BLaER1 (cell line): ENCODE measurements around the gene FNDC10.
A peak's percentile ranks its signal among the peaks of the same experiment; 100 is the strongest.

Source experiments
- H3K27ac ChIP-seq: shearing (Covaris generic); formaldehyde crosslinking; 2 replicates; pipeline ENCODE4 v1.8.1; 2022
- H3K27me3 ChIP-seq: shearing (Covaris generic); formaldehyde crosslinking; 2 replicates; pipeline ENCODE4 v1.8.1; 2022
- H3K36me3 ChIP-seq: shearing (Covaris generic); formaldehyde crosslinking; 2 replicates; pipeline ENCODE4 v1.8.1; 2022
- H3K4me1 ChIP-seq: shearing (Covaris generic); formaldehyde crosslinking; 2 replicates; pipeline ENCODE4 v1.8.1; 2022
- H3K4me2 ChIP-seq: shearing (Covaris generic); formaldehyde crosslinking; 2 replicates; pipeline ENCODE4 v1.8.1; 2022
- H3K4me3 ChIP-seq: shearing (Covaris generic); formaldehyde crosslinking; 2 replicates; pipeline ENCODE4 v1.8.1; 2022
- H3K9ac ChIP-seq: shearing (Covaris generic); formaldehyde crosslinking; 2 replicates; pipeline ENCODE4 v1.8.1; 2022
- H3K9me3 ChIP-seq: shearing (Covaris generic); formaldehyde crosslinking; 2 replicates; pipeline ENCODE4 v1.8.1; 2022
- H4K20me1 ChIP-seq: shearing (Covaris generic); formaldehyde crosslinking; 2 replicates; pipeline ENCODE4 v1.8.1; 2022
- Cebpa-rat ChIP-seq: shearing (Covaris generic); IDR thresholded peaks from 2 replicates; pipeline ENCODE4 v1.8.1; 2022

Gene FNDC10

GRCh38 chr1:1605034-1605591, 5.2 kb upstream of the FNDC10 start:
- Histone ChIP-seq H3K4me2 (peak overlapping the region; percentile 2; the same call in 1 of the 2 replicates), H3K27me3 (peaks cover 22% of the 10 kb centered on the region), H3K9ac (no peak overlapping the region), H3K9me3 (no peaks in the 10 kb centered on the region), H3K4me1 (peaks cover 65% of the 10 kb centered on the region), H3K4me3 (no peak overlapping the region), H3K36me3 (no peaks in the 10 kb centered on the region), H3K27ac (no peak overlapping the region), H4K20me1 (no peaks in the 10 kb centered on the region)
- no peak for TF ChIP-seq Cebpa-rat

DNA sequence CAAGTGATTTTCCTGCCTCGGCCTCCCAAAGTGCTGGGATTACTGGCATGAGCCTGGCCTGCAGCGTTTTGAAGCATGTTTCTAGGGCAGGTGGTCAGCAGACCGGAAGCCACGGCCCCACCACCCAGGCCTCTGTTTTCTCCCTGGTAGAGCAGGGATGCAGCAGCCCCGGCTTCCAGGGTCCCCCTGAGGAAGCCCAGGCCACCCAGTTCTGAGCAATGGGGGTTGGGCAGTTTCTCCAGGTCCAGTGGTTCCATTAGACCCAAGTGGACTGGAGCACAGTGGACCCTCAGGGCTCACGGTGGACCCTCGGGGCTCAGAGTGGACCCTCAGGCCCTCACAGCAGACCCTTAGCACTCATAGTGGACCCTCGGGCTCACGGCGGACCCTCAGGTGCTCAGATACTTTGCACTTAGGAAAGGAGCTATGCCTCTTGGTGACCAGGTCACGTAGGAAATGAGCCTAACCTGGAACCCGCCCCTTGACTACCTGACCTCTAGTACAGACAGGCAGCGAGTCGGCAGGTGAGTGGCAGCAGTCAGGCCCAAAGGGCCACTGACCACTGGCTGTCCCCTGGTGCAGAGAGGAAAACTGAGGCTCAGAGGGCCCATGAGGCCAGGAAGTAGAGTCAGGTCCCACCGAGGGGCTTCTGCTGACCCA, 4.6 kb upstream of the FNDC10 start:
- H3K4me3 ChIP-seq, result no peak overlapping the region
- H3K4me1 ChIP-seq, result peaks cover 67% of the 10 kb centered on the region
- no peak for TF ChIP-seq Cebpa-rat
- no peak overlapping the region for H3K9ac ChIP-seq
- H4K20me1 ChIP-seq, result peaks cover under 1% of the 10 kb centered on the region; the same call in 1 of the 2 replicates
- H3K27me3 ChIP-seq, result peaks cover 27% of the 10 kb centered on the region
- peak overlapping the region; percentile 85 for H3K4me2 ChIP-seq
- no peak overlapping the region for H3K27ac ChIP-seq
- H3K36me3 ChIP-seq, result no peaks in the 10 kb centered on the region
- H3K9me3 ChIP-seq, result no peaks in the 10 kb centered on the region

GRCh38 chr1:1603671-1604373, 3.9 kb upstream of the FNDC10 start:
- Histone ChIP-seq H3K9ac (no peak overlapping the region; the same call in 1 of the 2 replicates), H3K4me2 (peak overlapping the region; percentile 85), H3K27ac (no peak overlapping the region), H3K4me3 (no peak overlapping the region), H3K9me3 (no peaks in the 10 kb centered on the region), H3K27me3 (peaks cover 34% of the 10 kb centered on the region), H3K4me1 (peaks cover 74% of the 10 kb centered on the region), H3K36me3 (no peaks in the 10 kb centered on the region), H4K20me1 (peaks cover 8% of the 10 kb centered on the region)
- TF ChIP-seq Cebpa-rat, result no peak

DNA sequence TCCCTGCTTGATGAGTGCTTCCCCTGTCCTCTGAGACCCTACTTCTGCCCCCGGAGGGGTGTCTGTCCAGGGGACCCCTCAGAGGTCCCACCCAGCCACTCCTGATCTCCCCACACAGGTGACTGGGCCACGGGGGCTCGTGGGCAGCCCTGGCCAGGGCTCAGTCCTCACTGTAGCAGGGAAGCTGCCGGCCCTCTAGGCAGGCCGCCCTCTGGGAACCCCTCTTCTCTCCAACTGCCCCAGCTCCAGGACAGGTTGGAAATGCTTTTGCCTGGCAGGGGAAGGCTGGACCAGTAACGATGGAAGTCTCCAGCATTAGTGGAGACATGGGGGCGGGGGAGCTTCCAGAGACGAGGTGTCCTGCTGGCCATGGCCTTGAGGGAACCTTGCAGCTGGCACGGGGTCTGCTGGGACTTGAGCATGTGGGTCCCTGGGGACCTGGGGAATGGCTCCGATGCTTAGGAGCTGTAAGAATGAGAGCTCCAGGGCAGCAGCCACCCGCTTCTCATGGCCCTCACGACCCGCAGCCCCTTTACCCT, 3.1 kb upstream of the FNDC10 start:
- peak overlapping the region; percentile 85 for H3K4me2 ChIP-seq
- H4K20me1 ChIP-seq, result peaks cover 15% of the 10 kb centered on the region
- H3K9me3 ChIP-seq, result no peaks in the 10 kb centered on the region
- peaks cover 42% of the 10 kb centered on the region for H3K27me3 ChIP-seq
- H3K36me3 ChIP-seq, result no peaks in the 10 kb centered on the region
- H3K9ac ChIP-seq, result no peak overlapping the region; the same call in 1 of the 2 replicates
- no peak overlapping the region for H3K27ac ChIP-seq
- H3K4me3 ChIP-seq, result no peak overlapping the region
- TF ChIP-seq Cebpa-rat, result no peak
- H3K4me1 ChIP-seq, result peaks cover 82% of the 10 kb centered on the region

DNA sequence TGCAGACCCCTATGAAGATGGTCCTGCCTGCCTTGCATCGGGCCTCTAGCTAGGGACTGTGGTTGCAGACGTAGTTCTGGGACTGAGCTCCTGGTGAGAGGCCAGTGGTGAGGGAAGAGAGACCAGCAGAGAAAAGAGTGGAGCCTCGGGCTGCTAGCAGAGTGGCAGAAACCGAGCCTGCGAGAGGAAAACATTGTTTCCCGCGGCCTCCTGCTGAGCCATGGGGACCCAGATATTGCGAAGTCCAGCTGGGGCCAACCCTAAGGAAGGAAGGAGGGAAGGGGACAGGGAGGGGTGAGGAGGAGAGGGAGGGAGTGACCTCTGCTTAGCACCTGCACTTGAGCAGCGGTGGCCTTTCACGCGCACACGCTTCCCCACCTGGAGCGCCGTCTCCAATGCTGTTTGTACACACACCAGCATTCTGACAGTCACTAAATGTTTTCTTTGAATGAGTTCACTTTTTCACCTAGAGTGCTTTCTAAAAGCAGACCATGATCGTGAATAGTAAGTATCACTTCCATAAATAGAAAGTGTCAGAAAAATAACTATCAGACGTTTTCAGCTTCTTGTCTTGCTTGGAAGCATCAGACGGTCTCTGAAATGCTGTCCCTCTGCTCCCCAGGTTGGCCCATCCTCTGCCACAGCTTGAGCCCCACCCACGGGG, 2.5 kb upstream of the FNDC10 start:
- peaks cover 43% of the 10 kb centered on the region for H3K27me3 ChIP-seq
- no peaks in the 10 kb centered on the region for H3K36me3 ChIP-seq
- H3K27ac ChIP-seq, result no peak overlapping the region
- H4K20me1 ChIP-seq, result peaks cover 21% of the 10 kb centered on the region
- H3K4me1 ChIP-seq, result peaks cover 85% of the 10 kb centered on the region
- H3K9me3 ChIP-seq, result no peaks in the 10 kb centered on the region
- no peak overlapping the region for H3K4me3 ChIP-seq
- TF ChIP-seq Cebpa-rat, result no peak
- H3K4me2 ChIP-seq, result peak overlapping the region; percentile 85
- H3K9ac ChIP-seq, result no peak overlapping the region

- no peak overlapping the region for H3K4me3 ChIP-seq
- H3K27ac ChIP-seq, result no peak overlapping the region
- no peaks in the 10 kb centered on the region for H3K9me3 ChIP-seq
- TF ChIP-seq Cebpa-rat, result no peak
- peaks cover 21% of the 10 kb centered on the region for H4K20me1 ChIP-seq
- peaks cover 47% of the 10 kb centered on the region for H3K27me3 ChIP-seq
- H3K4me2 ChIP-seq, result peak overlapping the region; percentile 85
- H3K36me3 ChIP-seq, result no peaks in the 10 kb centered on the region
- H3K4me1 ChIP-seq, result peaks cover 85% of the 10 kb centered on the region
- no peak overlapping the region for H3K9ac ChIP-seq
Observed at GRCh38 chr1:1601564-1602303, 1.8 kb upstream of the FNDC10 start.

DNA sequence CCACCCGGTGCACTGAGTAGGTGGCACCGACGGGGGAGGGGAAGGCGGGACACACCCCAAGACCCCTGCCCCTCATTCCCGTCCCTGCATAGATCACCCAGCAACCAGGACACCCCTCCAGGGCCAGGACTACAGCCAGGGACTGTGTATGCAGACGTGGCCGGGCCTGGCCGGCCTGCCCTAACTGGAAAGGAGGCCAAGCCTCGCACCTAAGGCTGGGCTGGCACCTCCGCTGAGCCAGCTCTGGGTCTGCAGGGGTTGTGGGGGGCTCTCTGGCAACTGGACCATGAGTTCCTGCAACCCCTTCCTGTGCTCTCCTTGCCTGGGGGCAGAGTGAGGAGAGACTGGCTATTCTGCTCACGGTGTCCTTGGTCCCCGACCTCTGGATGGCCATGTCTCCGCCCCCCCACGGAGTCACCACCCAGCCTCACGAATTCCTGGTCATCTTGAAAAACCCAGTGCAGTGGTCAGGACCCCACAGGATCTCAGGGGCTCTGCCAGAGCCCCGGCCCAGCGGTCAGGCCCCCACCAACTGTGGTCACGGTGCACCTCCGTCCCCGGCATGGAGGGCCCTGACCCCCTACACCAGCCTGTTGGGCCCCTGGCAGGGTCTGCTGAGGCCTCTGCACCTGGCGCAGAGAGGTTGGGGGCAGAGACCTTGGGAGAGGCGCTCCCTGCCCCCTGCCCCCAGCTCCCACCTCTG, 1.1 kb upstream of the FNDC10 start:
- Histone ChIP-seq H4K20me1 (peaks cover 21% of the 10 kb centered on the region), H3K4me2 (peak overlapping the region; percentile 85), H3K27ac (no peak overlapping the region), H3K9ac (no peak overlapping the region), H3K4me1 (peaks cover 82% of the 10 kb centered on the region), H3K4me3 (peak overlapping the region; percentile 71; the same call in 1 of the 2 replicates), H3K36me3 (no peaks in the 10 kb centered on the region), H3K9me3 (no peaks in the 10 kb centered on the region), H3K27me3 (peaks cover 48% of the 10 kb centered on the region)
- no peak for TF ChIP-seq Cebpa-rat

DNA sequence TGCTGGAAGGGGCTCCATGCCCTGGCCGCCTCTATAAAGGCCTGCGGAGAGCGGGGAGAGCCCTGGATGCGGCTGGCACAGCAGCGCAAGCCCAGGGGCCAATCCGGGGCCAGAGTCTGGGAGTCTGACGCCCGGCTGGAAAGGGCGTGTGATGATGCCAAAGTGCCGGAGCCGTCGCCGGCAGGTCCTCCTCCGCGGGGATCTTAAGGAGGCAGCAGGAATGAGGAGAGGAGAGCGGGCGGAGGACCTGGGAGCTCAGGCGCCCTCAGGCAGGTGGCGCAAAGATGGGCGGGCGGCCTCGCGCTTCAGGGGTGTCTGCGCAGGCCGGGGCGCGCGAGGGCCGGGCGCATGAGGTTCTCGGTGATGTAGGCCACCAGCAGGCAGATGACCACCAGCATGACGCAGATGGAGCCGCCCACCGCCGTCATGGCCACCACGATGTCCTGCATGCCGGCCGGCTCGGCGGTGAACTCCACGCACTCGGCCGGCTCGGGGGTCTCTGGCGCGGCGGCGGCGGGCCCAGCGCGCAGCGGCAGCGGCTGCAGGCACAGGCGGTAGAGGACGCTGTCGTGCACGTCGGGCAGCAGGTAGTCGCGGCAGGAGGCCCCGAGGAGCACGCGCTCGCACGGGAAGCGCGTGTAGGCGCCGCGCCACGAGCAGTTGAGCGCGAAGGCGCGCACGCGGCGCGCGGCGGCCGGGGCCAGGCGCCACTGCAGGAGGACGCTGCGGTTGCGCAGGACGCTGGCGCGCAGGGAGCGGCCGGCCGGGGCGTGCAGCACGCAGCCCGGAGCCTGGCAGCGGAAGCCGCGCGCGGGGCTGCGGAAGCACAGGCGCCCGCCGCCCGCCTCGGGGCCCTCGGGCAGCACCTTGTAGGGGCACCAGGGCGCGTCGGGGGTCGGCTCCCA, 653 bp downstream of the FNDC10 start:
- H3K4me1 ChIP-seq, result peaks cover 73% of the 10 kb centered on the region
- peaks cover 48% of the 10 kb centered on the region for H3K27me3 ChIP-seq
- no peak for TF ChIP-seq Cebpa-rat
- peaks cover 21% of the 10 kb centered on the region for H4K20me1 ChIP-seq
- H3K4me2 ChIP-seq, result peak overlapping the region; percentile 91
- peak overlapping the region; percentile 71 for H3K4me3 ChIP-seq
- no peaks in the 10 kb centered on the region for H3K36me3 ChIP-seq
- H3K9me3 ChIP-seq, result no peaks in the 10 kb centered on the region
- H3K27ac ChIP-seq, result no peak overlapping the region
- H3K9ac ChIP-seq, result 0 out of 2 replicates have a peak overlapping the region, but pooled peaks have one; percentile 41
